Mesothelial cell of epicardium (in vitro differentiated cells): Measurements from ENCODE around the gene RPS4Y1. TPM values are rescaled to one million over a fixed set of nuclear protein-coding genes. Genes with fewer than 3 reads are reported as not detected.

Source experiments
- DNase-seq, 2 experiments: peaks; one replicate each; pipeline ENCODE4 v3.0.0; 2021; ENCODE audit warnings: low spot score in 2 of 2; ENCODE audit not compliant: unreplicated experiment in 2 of 2
- H3K27ac Mint-ChIP-seq: 2 replicates; pipeline ENCODE4 v1.8.0; 2021; ENCODE audit warnings: mixed read lengths
- H3K27me3 Mint-ChIP-seq: 2 replicates; pipeline ENCODE4 v1.8.0; 2021; ENCODE audit warnings: low read depth, mixed read lengths
- H3K36me3 Mint-ChIP-seq: 2 replicates; pipeline ENCODE4 v1.8.0; 2021; ENCODE audit warnings: mixed read lengths
- H3K4me1 Mint-ChIP-seq: 2 replicates; pipeline ENCODE4 v1.8.0; 2021; ENCODE audit warnings: mixed read lengths
- H3K4me3 Mint-ChIP-seq: 2 replicates; pipeline ENCODE4 v1.8.0; 2021; ENCODE audit warnings: mild to moderate bottlenecking, moderate library complexity, mixed read lengths
- H3K9me3 Mint-ChIP-seq: 2 replicates; pipeline ENCODE4 v1.8.0; 2021; ENCODE audit warnings: mixed read lengths
- CTCF ChIP-seq: fragments of 200-600 bp; sonication (generic); IDR thresholded peaks from one replicate; pipeline ENCODE4 v1.5.0; 2021; ENCODE audit warnings: antibody characterized with exemption; ENCODE audit not compliant: unreplicated experiment
- total RNA-seq: library from RNA; stranded (reverse); gene quantifications from 3 replicates; pipeline ENCODE4 v1.2.1, GENCODE V29; 2021

RPS4Y1 gene
- total RNA-seq, 1 donor from 2014 or later: not detected

- Mint-ChIP-seq H3K27me3 (no peaks in the 10 kb centered on the region), H3K27ac (no peak overlapping the region), H3K4me1 (no peaks in the 10 kb centered on the region), H3K36me3 (no peaks in the 10 kb centered on the region), H3K4me3 (no peak overlapping the region), H3K9me3 (no peaks in the 10 kb centered on the region)
- TF ChIP-seq CTCF: no peak
- no peak for DNase-seq
These were observed 71.8 kb downstream of the RPS4Y1 start for GRCh38 chrY:2913066-2913815.

Other genes starting within 250 kb of the RPS4Y1 start
- not detected in 3 replicates for gene SRY, start 53.9 kb upstream of the RPS4Y1 start, total RNA-seq
- gene ZFY, start 93.8 kb downstream of the RPS4Y1 start, total RNA-seq: not detected in 3 replicates